OCI-LY7 (cell line): Measurements from ENCODE around the gene ABCA4.

ENCODE experiments used
- EZH2phosphoT487 ChIP-seq: fragments of 200-600 bp; sonication (generic); IDR thresholded peaks from 2 replicates; pipeline ENCODE4 v1.6.1; 2018; ENCODE audit warnings: low read depth, borderline replicate concordance, mild to moderate bottlenecking, mixed run types, antibody characterized with exemption, low read length, moderate library complexity, mixed read lengths
- TF ChIP-seq, protein P1 (sequence below): fragments of 200-600 bp; sonication (generic); conservative IDR thresholded peaks from 2 replicates; pipeline ENCODE4 v1.5.1; 2014; ENCODE audit warnings: mild to moderate bottlenecking, antibody characterized with exemption, low read length, moderate library complexity, mixed read lengths

DNA sequence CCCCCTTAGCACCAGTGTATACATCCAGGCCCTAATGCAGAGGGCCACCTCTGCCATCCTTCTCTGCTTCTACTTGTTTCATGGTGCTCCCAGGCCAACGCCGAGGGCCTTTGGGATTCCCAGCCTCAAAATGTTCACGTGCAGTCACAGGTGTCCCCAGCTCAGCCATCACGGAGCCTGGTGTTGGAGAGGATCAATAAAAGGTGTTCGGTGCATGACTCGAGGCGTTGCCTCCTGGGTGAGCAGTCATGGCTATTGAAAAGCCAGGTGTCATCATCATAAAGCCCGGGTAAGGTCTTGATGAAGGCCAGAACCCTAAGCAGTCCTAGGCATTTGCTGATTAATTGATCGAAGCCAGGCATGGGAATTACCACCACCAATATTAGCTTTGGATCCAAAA is 76.1 kb downstream of the ABCA4 start:
- TF ChIP-seq, protein P1, sequence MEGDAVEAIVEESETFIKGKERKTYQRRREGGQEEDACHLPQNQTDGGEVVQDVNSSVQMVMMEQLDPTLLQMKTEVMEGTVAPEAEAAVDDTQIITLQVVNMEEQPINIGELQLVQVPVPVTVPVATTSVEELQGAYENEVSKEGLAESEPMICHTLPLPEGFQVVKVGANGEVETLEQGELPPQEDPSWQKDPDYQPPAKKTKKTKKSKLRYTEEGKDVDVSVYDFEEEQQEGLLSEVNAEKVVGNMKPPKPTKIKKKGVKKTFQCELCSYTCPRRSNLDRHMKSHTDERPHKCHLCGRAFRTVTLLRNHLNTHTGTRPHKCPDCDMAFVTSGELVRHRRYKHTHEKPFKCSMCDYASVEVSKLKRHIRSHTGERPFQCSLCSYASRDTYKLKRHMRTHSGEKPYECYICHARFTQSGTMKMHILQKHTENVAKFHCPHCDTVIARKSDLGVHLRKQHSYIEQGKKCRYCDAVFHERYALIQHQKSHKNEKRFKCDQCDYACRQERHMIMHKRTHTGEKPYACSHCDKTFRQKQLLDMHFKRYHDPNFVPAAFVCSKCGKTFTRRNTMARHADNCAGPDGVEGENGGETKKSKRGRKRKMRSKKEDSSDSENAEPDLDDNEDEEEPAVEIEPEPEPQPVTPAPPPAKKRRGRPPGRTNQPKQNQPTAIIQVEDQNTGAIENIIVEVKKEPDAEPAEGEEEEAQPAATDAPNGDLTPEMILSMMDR, result no peak
- no peak for TF ChIP-seq EZH2phosphoT487
